Stimulated activated CD8-positive, alpha-beta memory T cell treated with anti-CD3 and anti-CD28 coated beads, Interleukin-12 subunit alpha, Interleukin-12 subunit beta, amount 100 ng/mL, for 4 hours (primary cell): ENCODE data around the gene ADCY10.
"Not testable (repeated sequence)": the region's sequence is repeated elsewhere in the genome, so short reads cannot be mapped to it uniquely, and the experiment has no call there.

Source experiments
- DNase-seq: peaks from one replicate; pipeline ENCODE4 v3.0.0-alpha.2; 2020; ENCODE audit warnings: low read depth

Gene ADCY10

DNA sequence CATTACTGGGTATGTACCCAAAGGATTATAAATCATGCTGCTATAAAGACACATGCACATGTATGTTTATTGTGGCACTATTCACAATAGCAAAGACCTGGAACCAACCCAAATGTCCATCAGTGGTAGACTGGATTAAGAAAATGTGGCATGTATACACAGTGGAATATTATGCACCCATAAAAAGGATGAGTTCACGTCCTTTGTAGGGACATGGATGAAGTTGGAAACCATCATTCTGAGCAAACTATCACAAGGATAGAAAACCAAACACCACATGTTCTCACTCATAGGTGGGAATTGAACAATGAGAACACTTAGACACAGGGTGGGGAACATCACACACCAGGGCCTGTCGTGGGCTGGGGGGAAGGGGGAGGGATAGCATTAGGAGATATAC, 26.7 kb downstream of the ADCY10 start:
- DNase-seq, result not testable (repeated sequence)

DNA sequence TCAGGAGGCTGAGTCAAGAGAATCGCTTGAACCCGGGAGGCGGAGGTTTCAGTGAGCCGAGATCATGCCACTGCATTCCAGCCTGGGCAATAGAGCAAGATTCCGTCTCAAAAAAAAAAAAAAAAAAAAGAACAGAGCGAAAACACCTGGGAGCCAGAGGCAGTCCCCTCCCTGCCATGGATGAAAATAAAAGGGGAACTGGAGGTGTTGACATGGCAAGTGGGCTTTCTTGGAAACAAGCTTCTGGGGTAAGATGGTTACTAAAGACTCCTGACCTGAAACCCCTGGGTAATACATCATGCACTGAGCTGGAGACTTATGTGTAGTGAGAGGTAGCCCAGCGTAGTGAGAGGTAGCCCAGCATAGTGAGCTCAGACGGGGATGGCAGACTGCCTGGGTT, 31.6 kb downstream of the ADCY10 start:
- no peak for DNase-seq

DNA sequence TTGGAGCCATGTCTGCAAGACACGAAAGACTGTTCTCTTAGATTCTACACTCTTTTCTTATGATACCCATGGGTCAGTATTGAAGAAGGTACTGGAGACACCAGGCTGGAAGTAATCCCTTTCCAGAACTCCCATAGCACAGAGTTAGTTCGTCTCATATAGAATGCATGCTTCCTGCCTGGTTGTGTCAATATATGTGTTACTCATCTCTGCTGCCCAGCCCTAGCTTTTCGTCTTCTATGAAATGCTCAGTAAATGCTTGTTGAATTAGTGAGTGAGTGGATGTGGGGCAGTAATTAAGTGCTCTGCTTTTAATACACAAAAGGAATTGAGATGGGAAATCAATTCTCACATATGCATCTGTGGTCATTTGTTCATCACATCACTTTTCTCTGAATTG, 32.1 kb downstream of the ADCY10 start:
- no peak for DNase-seq

GRCh38 chr1:167881069-167881468, 32.9 kb downstream of the ADCY10 start:
- no peak for DNase-seq

DNA sequence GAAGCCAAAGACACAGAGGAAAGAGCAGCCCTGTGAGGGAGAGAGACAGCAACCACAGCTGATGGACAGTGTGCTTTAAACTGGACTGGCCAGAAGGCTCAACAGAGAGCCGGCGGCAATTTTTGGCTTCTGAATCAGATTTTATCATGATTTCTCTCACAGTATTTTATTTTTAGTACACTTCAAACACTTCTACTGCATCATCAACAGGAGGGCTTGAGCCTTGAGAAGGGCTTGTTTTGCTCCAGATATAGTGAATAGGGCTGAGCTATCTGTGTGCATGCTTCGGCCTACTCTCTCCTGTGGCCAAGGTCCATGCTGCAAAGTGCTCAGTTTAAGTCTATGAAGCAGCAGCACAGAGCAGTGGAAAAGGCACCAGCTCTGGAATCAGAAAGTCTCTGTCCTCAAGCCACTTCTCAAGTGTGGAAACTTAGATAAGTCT, 33.3 kb downstream of the ADCY10 start:
- DNase-seq, result no peak

DNA sequence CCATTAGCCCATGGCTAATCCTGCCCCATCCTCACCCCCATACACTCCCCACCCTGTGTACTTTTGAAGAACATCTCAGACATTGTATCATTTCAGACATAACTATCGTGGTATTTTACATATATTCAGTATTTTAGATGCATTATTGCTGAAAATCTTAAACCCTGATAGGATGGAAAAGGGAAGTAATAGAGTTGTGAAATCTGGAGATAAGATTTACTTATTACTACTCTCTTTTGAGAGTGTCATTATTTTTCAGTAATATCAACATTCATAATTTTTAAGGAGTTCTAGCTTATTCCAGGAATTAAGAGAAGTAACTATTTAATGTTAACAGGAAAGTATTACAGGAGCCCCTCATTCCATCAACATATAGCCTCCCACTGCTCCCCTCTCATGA, 34.4 kb downstream of the ADCY10 start:
- no peak for DNase-seq

DNA sequence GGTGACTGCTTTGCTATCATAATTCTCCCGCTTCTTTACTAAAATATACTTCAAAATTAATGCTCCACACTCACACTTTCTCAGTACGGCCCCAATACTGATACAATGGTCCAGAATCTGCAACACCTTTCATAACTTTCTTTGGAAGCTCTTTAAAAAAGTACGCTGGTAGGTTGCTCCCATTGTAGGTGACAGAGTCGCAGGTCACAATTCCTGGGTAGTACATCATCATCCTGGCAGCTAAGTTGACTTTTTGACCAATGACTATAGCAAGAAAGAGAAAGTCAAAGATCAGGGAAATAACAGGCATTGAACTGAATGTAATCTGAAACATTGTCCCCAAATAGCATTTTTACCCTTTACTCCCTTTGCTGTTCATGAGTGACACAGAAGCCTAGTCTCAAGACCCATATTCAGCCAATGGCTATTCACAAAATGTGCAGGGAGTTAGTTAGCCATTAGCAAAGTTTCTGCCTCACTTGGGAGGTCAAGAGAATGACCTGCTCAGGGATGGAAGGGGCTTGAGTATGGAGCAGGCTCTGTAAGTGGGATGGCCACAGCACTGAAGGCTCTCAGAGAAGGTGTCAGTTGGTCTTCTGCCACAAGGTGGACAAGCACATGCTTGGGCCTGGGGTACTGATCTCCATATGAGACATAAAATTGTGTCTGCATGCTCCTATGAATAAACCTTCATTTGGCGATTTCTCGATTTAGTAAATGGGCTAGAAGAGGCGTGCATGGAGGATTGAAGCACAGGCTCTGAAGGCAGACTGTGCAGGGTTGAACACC, 35.4 kb downstream of the ADCY10 start:
- no peak for DNase-seq

- DNase-seq, result no peak
Observed at GRCh38 chr1:167876597-167877175, 37.2 kb downstream of the ADCY10 start.

DNA sequence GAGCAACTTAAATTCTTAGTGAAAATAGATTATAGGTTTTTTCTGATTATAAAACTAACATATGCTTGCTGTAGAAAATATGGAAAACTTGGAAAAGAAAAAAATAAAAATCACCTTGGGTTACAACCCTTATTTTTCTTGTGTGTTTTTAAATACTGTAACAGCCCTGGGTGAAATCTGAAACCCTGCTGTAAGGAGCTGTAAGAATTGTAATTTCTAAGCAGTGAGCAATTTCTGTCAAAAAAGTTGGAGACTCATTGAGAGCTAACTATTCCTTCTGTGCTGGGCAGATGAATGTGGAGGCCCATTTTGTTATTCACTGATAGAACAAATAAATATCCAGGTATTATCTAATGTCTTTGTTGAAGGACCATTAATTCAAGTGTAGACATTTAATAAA, 42.6 kb downstream of the ADCY10 start:
- no peak for DNase-seq

- not testable (repeated sequence) for DNase-seq
Observed at GRCh38 chr1:167869157-167870001, 44.6 kb downstream of the ADCY10 start.

GRCh38 chr1:167866739-167867414, 47.1 kb downstream of the ADCY10 start:
- not testable (repeated sequence) for DNase-seq

DNA sequence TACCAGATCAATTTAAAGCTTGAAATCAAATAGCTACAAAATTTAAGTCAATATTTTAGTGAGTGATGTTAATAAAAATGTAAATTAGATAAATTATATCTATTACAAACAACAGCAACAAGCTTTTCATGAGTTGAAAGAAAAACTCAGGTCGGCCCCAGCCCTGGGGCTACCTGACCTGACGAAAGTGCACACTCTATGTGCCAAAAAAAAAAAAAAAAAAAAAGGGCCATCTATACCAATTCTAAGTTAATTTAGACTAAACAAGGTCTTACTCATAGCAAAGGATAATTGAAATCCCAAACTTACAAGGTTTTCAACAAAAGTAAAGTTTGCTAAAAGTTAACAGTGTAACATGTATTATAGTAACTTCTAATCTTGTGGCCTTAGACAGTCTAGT, 47.6 kb downstream of the ADCY10 start:
- not testable (repeated sequence) for DNase-seq

GRCh38 chr1:167865804-167866308, 48.1 kb downstream of the ADCY10 start:
- not testable (repeated sequence) for DNase-seq

GRCh38 chr1:167865193-167865592, 48.7 kb downstream of the ADCY10 start:
- not testable (repeated sequence) for DNase-seq

- no peak for DNase-seq
Observed at GRCh38 chr1:167864392-167865032, 49.4 kb downstream of the ADCY10 start.

GRCh38 chr1:167863921-167864279, 50.0 kb downstream of the ADCY10 start:
- DNase-seq, result no peak

DNA sequence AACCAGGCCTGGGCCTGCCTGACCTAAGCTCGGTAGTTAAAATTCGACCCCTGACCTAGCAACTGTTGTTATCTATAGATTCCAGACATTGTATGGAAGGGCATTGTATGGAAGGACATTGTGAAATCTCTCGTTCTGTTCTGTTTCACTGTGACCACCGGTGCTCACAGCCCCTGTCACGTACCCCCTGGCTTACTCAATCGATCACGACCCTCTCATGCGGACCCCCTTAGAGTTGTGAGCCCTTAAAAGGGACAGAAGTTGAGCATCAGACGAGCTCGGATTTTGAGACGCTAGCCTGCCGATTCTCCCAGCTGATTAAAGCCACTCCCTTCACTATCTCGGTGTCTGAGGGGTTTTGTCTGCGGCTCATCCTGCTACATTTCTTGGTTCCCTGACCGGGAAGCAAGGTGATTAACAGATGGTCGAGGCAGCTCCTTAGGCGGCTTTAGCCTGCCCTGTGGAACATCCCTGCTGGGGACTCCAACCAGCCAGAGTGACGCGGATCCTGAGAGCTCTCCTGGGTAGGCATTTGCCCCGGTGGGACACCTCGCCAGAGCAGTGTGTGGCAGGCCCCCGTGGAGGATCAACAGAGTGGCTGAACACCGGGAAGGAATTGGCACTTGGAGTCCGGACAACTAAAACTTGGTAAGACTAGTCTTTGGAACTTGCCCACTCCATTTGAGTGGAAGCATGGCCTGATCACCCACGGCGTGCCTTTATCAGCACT, 50.6 kb downstream of the ADCY10 start:
- DNase-seq, result not testable (repeated sequence)

DNA sequence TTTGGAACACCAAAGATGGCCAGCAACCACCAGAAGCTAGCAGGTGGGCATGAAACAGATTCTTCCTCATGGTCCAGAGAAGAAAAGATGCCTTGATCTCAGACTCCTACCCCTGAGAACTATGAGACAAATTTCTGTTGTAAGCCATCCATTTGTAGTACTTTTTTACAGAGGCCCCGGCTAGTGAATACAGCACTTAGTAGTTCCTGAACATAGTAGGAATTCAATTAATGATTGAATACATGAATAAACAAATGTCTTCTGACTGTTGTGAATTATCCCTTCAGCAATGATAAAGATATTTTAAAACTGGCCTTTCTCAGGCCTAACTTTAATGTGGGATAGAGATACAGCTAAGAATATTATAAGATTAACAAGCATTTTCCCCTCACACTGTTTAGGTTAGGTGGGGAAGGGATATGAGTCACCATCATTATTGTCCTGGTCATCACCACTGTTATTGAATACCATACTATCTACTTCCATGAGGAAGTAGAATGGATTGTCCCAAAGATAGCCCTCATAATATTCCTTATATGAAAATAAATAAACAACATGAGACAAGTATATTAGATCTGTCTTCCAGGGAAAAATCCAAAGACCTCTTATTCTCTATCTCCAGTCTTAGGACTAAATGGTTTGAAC, 51.4 kb downstream of the ADCY10 start:
- no peak for DNase-seq

DNA sequence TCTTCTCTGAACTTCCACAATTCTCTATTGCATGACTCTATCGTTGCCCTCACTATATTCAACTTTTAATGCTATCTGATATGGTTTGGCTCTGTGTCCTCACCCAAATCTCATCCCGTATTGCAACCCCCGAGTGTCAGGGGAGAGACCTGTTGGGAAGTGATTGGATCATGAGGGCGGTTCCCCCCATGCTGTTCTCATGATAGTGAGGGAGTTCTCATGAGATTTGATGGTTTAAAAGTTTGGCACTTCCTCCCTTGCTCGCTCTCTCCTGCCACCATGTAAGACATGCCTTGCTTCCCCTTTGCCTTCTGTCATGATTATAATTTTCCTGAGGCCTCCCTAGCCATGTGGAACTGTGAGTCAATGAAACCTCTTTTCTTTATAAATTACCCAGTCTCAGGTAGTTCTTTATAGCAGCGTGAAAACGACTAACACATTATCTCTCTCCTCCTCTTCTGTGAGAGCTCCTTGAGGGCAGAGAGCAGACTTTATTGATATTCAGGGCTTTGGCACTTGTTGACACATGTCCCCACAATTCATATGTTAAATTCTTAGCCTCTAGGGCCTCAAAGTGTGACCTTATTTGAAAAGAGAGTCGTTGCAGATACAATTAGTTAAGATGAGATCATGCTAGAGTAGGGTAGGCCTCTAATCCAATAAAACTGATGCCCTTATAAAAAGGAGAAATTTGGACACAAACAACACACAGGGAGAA, 52.1 kb downstream of the ADCY10 start:
- DNase-seq, result no peak
